HEK293T (cell line): ENCODE data around the gene MACO1.
"Not testable (repeated sequence)": the region's sequence is repeated elsewhere in the genome, so short reads cannot be mapped to it uniquely, and the experiment has no call there.

ENCODE experiments used
- BHLHE40 ChIP-seq: fragments of 450-650 bp; IDR thresholded peaks from 2 replicates; pipeline ENCODE4 v1.6.1; 2016; ENCODE audit warnings: mild to moderate bottlenecking, moderate library complexity, borderline replicate concordance
- FOXA1 ChIP-seq: fragments of 450-650 bp; IDR thresholded peaks from 2 replicates; pipeline ENCODE4 v1.6.1; 2016; ENCODE audit warnings: mild to moderate bottlenecking
- FOXK2 ChIP-seq: fragments of 450-650 bp; IDR thresholded peaks from 2 replicates; pipeline ENCODE4 v1.6.1; 2016; ENCODE audit warnings: mild to moderate bottlenecking
- FOXM1 ChIP-seq: fragments of 450-650 bp; IDR thresholded peaks from 2 replicates; pipeline ENCODE4 v1.6.1; 2017; ENCODE audit warnings: mild to moderate bottlenecking, borderline replicate concordance
- L3MBTL2 ChIP-seq: fragments of 450-650 bp; conservative IDR thresholded peaks from 2 replicates; pipeline ENCODE4 v1.6.1; 2016; ENCODE audit warnings: mild to moderate bottlenecking
- PKNOX1 ChIP-seq: fragments of 450-650 bp; IDR thresholded peaks from 2 replicates; pipeline ENCODE4 v1.6.1; 2016
- SP1 ChIP-seq: fragments of 450-650 bp; IDR thresholded peaks from 2 replicates; pipeline ENCODE4 v1.6.1; 2017
- ZNF384 ChIP-seq: fragments of 450-650 bp; IDR thresholded peaks from 2 replicates; pipeline ENCODE4 v1.6.1; 2016

DNA sequence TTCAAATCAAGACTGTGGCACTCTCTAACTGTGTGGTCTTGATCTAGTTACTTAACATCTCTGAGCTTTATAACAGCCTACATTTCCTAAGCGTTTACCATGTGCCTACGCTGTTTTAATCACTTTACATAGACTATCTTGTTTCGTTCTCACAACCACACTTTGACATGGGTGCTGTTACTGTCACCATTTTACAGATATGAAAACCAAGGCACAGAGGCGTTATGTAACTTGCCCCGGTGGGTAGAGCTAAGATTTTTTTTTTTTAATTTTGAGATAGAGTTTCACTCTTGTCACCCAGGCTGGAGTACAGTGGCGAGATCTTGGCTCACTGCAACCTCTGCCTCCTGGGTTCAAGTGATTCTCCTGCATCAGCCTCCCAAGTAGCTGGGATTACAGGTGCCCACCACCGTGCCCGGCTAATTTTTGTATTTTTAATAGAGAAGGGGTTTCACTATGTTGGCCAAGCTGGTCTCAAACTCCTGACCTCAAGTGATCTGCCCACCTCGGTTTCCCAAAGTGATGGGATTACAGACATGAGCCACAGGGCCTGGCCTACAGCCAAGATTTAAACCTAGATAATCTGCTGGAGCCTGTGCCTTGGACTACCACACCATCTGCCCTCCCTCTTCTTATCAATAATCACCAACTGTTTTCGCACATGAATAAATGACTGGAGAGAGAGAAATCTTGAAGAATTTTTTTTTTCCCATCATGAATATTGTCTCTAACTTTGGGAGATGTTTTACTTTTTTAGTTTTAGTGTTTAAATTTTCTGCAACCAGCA lies 20.9 kb upstream of the MACO1 start:
- not testable (repeated sequence) for TF ChIP-seq BHLHE40, PKNOX1, SP1, ZNF384, FOXM1, FOXA1, L3MBTL2, FOXK2
